Stimulated activated naive CD8-positive, alpha-beta T cell treated with anti-CD3 and anti-CD28 coated beads, Interleukin-15, amount 100 ng/mL, for 72 hours (primary cell): ENCODE measurements around the gene DENND6B.

Experiments
- ATAC-seq: fragments of 150-1000 bp; cut with Tn5 transposase; 2 replicates; pipeline ENCODE4 v1.10.0; 2021; ENCODE audit warnings: mild to moderate bottlenecking, moderate library complexity
- DNase-seq, 2 donors: peaks; one replicate each; pipeline ENCODE4 v3.0.0; 2021 to 2022
- H3K27ac Mint-ChIP-seq, 2 donors: one replicate each; pipeline ENCODE4 v1.8.0; 2022; ENCODE audit warnings: mild to moderate bottlenecking in 2 of 2, mixed read lengths in 2 of 2, moderate library complexity in 2 of 2
- H3K27me3 Mint-ChIP-seq: one replicate; pipeline ENCODE4 v1.8.0; 2022; ENCODE audit warnings: mixed read lengths
- H3K4me1 Mint-ChIP-seq: one replicate; pipeline ENCODE4 v1.8.0; 2022; ENCODE audit warnings: mild to moderate bottlenecking, mixed read lengths
- H3K4me3 Mint-ChIP-seq, 2 donors: one replicate each; pipeline ENCODE4 v1.8.0; 2022; ENCODE audit warnings: mild to moderate bottlenecking in 2 of 2, mixed read lengths in 2 of 2, moderate library complexity in 1 of 2
- H3K9me3 Mint-ChIP-seq, 2 donors: one replicate each; pipeline ENCODE4 v1.8.0; 2022; ENCODE audit warnings: mixed read lengths in 2 of 2

DENND6B gene

DNA sequence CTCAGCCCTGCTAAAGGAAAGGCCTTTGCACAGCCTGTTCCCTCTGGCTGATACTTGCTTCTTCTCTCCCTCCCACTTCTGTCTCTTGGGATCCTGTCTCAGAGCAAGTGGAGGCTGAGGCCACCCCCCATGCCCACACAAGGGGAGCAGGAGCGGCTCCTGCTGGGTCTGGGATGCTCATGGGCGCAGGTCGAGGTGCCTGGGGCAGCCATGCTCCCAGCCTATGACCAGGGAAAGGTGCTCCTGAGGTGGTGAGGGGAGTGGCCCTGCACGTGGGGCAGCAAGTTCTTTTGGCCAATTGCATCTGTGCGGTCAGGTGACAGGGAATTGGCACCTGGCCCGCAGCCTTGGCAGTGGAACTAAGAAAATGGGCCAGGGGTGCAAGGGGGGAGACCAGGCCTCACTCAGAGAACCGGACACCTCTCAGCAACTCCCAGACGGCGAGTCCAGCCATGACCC is 58.1 kb downstream of the DENND6B start:
- ATAC-seq (no peak), DNase-seq (no peak)
- Mint-ChIP-seq H3K27ac (no peak overlapping the region), H3K4me3 (peak overlapping the region in 1 of 2 donors; percentile 0), H3K4me1 (peaks cover 29% of the 10 kb centered on the region), H3K9me3 (no peaks in the 10 kb centered on the region), H3K27me3 (peaks cover 47% of the 10 kb centered on the region)

DNA sequence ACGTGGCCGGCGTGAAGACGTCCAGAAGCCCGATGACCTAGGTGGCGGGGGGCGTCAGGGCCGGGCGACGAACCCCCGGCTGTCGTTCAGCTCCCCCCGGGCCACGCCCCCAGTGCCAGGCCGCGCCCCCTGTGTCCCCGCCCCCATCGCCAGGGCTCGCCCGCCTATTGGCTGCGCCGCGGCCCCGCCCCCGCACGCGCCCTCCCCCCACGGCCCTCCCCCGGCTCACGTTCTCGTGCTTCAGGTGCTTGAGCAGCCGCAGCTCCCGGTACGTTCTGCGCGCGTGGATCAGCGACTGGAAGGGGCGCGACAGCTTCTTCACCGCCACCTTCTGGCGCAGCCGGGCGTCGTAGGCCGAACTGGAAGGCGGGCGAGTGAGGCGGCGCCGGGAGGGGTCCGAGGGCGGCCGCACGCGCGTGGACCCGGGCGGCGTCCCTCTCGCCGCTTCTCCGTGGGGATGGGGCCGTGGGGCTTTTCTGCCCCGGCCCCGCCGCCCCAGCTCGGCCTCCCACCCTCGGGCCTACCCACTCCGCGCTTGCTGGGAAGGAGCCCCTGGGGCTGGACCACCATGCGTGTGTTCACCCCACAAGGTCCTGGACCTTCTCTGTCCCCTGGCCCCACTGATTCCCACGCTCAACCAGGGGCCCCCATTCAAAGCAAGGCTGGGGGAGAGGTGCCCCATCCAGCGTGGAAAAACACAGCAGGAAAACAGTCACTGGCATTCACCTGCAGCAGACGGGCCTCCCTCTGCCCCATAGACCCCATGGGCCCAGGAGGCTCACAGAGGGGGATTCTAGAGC is 59.0 kb downstream of the DENND6B start:
- Mint-ChIP-seq H3K9me3 (no peaks in the 10 kb centered on the region), H3K4me1 (peaks cover 34% of the 10 kb centered on the region), H3K27ac (no peak overlapping the region), H3K4me3 (peak overlapping the region in 1 of 2 donors; percentile 41), H3K27me3 (peaks cover 51% of the 10 kb centered on the region)
- ATAC-seq (no peak), DNase-seq (peak in 1 of 2 donors; percentile 48)

DNA sequence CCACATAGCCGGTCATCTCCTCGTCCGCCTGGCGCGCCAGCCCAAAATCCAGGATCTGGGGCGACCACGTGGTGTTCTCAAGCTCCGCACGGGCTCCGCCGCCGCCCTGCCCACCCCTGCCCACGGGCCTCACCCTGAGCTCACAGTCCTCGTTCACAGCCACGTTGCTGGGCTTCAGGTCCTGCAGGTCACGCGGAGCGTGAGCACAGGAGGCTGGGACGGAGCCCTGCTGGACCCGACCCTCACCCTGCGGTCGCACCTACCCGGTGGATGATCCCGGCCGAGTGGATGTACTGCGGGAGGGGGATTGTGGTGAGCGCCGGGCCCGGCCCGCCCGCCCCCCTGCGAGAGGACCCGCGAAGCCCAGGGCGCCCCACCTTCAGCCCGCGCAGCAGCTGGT is 59.8 kb downstream of the DENND6B start:
- Mint-ChIP-seq H3K4me1 (peaks cover 42% of the 10 kb centered on the region), H3K9me3 (no peaks in the 10 kb centered on the region), H3K27me3 (peaks cover 51% of the 10 kb centered on the region), H3K27ac (no peak overlapping the region), H3K4me3 (no peak overlapping the region)
- ATAC-seq (no peak), DNase-seq (no peak)

DNA sequence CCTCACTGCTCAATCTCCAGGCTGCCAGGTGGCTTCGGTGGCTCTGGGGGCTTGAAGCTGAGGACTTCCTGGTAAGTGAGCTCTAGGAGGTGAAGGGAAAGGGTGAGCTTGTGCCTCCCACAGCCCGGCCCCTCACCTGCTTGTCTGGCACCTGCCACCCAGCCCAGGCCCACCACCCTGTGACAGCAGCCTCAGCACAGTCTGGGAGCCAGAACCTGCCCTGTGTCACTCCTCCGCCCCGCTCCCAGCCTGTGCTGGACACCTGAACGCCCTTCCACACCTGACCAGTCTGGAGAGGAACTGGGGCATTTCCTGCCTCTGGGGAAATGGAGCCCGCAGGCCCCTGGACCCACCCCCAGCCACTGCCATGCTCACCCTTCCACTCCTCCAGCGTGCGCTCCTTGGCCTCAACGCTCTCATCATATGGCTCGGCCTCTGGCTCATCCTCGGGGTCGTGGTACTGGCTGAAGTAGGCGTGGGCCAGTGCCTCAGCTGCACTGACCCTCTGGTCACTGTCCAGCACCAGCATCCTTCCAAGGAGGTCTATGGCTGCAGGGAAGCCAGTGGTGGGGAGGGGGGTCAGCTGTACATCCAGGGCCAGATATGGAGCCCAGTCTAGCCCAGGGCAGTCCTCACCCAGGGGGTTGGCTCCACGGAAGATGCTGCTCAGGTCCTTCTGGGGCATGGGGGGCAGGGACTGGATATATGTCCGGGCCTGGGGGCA is 61.7 kb downstream of the DENND6B start:
- Mint-ChIP-seq H3K4me3 (no peak overlapping the region), H3K4me1 (peaks cover 34% of the 10 kb centered on the region), H3K27me3 (peaks cover 62% of the 10 kb centered on the region), H3K9me3 (no peaks in the 10 kb centered on the region), H3K27ac (no peak overlapping the region)
- no peak for ATAC-seq
- DNase-seq: no peak

DNA sequence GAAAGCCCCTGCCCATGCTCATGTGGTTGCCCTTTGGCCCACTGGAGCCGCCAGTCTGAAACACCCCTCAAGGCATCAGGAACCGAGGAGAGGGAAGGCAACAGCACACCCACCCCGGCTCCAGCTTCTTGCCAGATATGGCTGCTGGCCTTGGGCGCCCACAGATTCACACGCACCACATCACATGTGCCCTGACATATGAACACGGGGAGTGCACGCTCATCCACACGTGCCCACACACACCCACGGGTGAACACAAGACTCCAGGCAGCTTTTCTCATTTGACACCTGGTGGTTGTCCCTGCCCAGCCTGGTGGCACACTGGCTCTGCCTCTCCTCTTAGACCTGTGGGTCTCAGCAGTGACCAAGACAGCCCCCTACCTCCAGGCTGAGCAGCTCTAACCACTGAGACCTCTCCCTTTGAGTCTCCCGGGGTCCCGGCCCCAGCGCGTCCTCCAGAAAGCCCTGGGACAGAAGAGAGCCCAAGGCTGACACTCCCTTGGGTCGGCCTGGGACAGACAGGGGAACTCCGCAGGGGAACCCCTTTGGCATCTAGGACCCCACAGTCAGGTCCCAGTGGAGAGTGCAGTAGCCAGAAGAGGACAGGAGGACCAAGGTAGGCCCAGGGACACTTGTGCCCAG is 62.6 kb downstream of the DENND6B start:
- DNase-seq: no peak
- Mint-ChIP-seq H3K9me3 (no peaks in the 10 kb centered on the region), H3K4me1 (peaks cover 28% of the 10 kb centered on the region), H3K4me3 (no peak overlapping the region), H3K27ac (no peak overlapping the region), H3K27me3 (peaks cover 67% of the 10 kb centered on the region)
- no peak for ATAC-seq

DNA sequence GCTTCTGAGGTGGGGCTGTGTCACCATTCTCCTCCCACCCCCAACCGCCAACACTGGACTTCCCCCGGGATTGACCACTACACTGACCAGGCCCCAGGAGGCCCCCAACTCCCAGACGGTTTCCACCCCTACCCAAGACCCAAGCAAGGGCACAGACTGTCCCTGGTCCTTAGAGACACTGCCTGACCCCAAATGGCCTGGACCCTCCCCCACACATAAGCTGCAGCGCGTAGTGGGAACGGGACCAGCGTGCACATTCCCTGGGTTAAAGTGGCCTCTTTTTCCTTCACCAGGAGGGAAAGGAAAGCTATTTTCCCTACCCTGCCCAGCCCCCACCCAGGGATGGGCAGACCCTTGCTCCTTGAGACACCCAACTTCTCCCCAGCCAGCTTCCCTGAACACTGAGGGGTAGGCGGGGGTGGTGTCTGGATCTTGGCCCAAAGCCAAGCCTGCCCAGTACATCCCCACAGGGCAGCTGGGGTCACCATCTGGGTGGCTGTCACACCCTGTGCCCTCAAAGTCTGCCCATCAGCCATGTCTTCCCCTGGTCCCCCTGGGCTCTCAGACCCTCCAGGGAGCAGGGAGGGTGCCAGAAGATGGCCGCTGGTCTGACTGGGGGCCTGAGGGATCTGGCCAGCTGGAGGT is 63.7 kb downstream of the DENND6B start:
- peaks cover 17% of the 10 kb centered on the region for H3K4me1 Mint-ChIP-seq
- no peaks in the 10 kb centered on the region for H3K9me3 Mint-ChIP-seq
- H3K27me3 Mint-ChIP-seq: peaks cover 65% of the 10 kb centered on the region
- DNase-seq: no peak
- H3K27ac Mint-ChIP-seq: no peak overlapping the region
- no peak for ATAC-seq
- H3K4me3 Mint-ChIP-seq: no peak overlapping the region

DNA sequence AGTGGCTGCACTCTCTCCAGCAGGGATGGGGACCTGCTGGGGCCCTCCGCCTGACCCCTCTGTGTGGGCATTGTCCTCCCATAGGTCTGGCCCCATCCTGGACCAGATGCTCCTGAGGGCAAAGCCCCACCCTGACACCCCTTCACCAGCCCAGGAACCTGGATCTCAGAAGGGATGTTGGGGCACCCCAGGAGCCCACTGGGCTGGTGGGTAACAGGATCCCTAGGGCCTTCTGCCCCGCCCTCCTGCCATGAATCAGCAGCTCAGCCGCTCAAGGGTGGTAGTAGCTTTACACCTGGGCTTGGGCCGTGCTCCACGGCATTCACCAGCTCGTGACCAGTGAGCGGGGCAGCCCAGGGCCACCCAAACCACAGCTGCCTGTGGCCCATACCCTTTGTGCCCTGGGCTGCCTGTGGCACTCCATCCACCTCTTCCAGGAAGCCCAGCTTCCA is 64.3 kb downstream of the DENND6B start:
- ATAC-seq: peak; percentile 29
- Mint-ChIP-seq H3K4me3 (peak overlapping the region; percentile 70 to 73), H3K27me3 (peaks cover 63% of the 10 kb centered on the region), H3K27ac (peak overlapping the region in 1 of 2 donors; percentile 59), H3K9me3 (no peaks in the 10 kb centered on the region), H3K4me1 (peaks cover 15% of the 10 kb centered on the region)
- no peak for DNase-seq

DNA sequence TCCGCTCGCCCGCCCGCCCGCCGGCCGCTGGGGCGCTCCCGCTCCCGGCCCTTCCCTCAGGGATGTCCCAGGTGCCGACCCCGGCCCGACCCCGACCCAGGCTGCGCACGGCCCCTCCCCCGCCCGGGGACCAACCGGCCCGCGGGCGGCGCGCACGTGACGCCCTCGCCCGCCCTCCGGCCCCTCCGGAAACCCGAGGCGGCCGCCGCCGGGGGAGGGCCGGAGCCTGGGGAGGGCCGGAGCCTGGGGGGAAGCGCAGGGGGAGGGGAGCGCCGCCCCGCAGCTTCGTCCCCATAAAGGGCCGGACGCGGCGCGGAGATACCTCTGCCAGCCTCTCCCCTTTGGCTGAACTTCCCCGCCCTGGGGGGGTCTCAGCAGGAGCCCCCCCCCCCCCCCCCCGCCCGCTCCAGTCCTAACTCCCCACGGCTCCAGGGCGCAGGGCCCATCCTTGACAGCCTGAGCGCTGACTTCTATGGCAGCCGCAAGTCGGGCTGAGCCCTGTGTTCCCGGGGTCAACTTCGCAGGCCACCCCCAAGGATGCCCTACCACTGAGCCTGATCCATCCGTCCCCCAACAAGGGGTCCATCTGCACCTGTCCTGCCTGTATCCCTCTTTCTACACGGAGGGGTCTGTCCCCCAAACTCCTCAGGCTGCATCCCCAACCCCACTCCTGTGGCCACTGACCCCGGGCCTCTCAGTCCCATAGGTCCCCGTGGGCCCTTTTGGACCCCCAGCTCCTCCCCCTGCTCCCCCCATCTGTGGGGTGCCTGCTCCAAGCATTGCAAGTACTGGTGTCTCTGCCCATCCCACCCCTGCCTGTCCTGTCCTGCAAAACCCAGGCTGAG is 65.0 kb downstream of the DENND6B start, which contains the start of gene MAPK12:
MAPK12 (minus strand) TSS at position 69 of the 845 bp plus-strand sequence. CDS start 174 bp downstream, outside the sequence.
- Mint-ChIP-seq H3K4me3 (peak within 1 kb of the TSS; percentile 70 to 73), H3K9me3 (no peaks in the 10 kb centered on the region), H3K27ac (peak within 1 kb of the TSS in 1 of 2 donors; percentile 59), H3K27me3 (peaks cover 63% of the 10 kb centered on the region), H3K4me1 (peaks cover 15% of the 10 kb centered on the region)
- ATAC-seq: no peak
- no peak for DNase-seq

DNA sequence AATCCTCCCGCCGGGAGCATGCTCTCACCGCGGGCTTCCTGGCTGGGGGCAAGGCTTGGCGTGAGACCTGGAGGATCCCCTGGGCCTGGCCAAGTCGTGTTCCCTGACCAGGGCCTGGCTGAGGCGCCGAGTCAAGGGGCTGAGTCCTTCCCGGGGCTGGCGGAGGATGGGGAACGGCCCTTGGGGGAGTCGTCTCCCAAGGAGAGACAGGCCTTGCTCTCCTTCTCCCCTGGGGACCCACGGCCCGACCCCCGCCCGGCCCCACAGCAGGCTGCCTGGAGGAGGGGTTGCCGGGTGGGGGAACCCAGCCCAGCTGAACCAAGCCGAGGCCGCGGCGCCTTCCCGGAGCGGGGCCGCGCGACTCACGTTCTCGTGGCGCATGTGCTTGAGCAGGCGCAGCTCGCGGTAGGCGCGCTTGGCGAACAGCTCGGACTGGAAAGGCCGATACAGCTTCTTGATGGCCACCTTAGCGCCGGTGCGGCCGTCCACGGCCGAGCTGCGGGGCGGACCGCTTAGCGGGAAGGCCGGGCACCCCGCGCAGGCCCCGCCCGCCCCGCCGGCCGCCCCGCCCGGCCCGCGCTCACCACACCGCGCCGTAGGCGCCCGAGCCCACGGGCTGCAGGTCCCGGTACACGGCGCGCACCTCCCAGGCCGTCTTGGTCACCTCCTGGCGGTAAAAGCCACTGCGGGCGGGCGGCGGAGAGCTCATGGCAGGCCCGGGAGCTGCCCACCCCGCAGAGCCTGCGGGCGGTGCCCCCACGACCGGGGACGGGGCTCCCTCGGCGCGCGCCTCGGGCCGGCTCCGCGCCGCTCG is 65.8 kb downstream of the DENND6B start:
- peaks cover 63% of the 10 kb centered on the region for H3K27me3 Mint-ChIP-seq
- H3K9me3 Mint-ChIP-seq: no peaks in the 10 kb centered on the region
- DNase-seq: peak in 1 of 2 donors; percentile 43
- peaks cover 15% of the 10 kb centered on the region for H3K4me1 Mint-ChIP-seq
- ATAC-seq: peak; percentile 48
- H3K27ac Mint-ChIP-seq: no peak overlapping the region
- H3K4me3 Mint-ChIP-seq: peak overlapping the region in 1 of 2 donors; percentile 65

DNA sequence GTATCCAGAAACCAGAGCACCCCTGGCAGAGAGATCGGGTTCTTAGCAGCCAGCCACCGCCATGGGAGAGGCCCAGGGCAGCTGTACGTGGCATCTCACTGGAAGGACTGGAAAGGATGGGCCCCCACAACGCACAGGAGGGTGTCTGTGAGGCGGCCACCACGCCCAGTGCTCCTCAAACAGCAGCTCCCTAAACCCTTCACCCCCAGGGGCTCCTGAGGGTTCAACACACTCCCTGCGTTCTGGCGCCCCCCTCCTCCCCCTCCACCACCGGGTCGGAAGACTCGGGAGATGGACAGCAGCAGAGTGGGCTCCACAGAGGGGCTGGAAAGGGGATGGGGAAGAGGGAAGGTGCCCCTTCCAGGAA is 66.4 kb downstream of the DENND6B start:
- Mint-ChIP-seq H3K9me3 (no peaks in the 10 kb centered on the region), H3K4me3 (peak overlapping the region; percentile 22 to 65), H3K4me1 (peaks cover 15% of the 10 kb centered on the region), H3K27ac (no peak overlapping the region), H3K27me3 (peaks cover 62% of the 10 kb centered on the region)
- ATAC-seq (no peak), DNase-seq (no peak)

DNA sequence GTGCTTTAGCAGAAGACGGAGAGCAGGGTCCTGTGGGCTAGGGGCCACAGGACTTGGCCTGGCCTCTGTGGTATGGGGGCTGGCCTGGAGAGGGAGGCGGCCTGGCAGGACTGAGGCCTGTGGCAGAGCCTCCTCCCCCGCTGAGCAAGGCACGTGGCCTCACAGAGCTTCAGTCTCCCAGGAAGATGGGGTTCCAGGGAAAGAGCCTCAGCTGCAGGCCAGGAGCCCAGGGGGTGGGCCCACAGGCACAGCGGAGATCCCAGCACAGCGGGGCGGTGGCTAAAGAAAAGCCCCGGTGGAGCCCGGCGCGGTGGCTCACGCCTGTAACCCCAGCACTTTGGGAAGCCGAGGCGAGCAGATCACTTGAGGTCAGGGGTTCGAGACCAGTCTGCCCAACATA is 67.5 kb downstream of the DENND6B start:
- ATAC-seq (no peak), DNase-seq (no peak)
- Mint-ChIP-seq H3K27me3 (peaks cover 52% of the 10 kb centered on the region), H3K4me1 (peaks cover 15% of the 10 kb centered on the region), H3K27ac (no peak overlapping the region), H3K4me3 (no peak overlapping the region), H3K9me3 (no peaks in the 10 kb centered on the region)
